ENCODE measurements around the gene CYTH4.
A peak's percentile ranks its signal among the peaks of the same experiment; 100 is the strongest.
"Not testable (repeated sequence)": the region's sequence is repeated elsewhere in the genome, so short reads cannot be mapped to it uniquely, and the experiment has no call there.

The CYTH4 gene

GRCh38 chr22:37282385-37282677 lies at the start of gene CYTH4:
Gene CYTH4, plus strand, starts transcription at chr22:37282508. Its CDS starts 62 bp downstream, at chr22:37282570.
- DNase-seq, result no peak

DNA sequence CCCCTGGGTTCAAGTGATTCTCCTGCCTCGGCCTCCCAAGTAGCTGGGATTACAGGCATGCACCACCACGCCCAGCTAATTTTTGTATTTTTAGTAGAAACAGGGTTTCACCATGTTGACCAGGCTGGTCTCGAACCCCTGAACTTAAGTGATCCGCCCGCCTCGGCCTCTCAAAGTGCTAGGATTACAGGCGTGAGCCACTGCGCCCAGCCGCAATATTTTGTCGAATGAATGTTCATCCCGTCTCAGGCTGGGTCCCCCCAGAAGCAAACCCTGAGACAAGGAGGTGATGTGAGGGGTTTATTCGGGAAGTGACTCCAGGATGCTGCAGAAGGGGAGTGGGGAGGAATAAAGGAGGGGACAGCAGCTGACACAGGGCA lies 48.9 kb upstream of the CYTH4 start:
- not testable (repeated sequence) for DNase-seq

GRCh38 chr22:37233751-37234631 lies 48.3 kb upstream of the CYTH4 start:
- DNase-seq, result peak; percentile 28

GRCh38 chr22:37234736-37235711 lies 47.3 kb upstream of the CYTH4 start:
- DNase-seq, result no peak

DNA sequence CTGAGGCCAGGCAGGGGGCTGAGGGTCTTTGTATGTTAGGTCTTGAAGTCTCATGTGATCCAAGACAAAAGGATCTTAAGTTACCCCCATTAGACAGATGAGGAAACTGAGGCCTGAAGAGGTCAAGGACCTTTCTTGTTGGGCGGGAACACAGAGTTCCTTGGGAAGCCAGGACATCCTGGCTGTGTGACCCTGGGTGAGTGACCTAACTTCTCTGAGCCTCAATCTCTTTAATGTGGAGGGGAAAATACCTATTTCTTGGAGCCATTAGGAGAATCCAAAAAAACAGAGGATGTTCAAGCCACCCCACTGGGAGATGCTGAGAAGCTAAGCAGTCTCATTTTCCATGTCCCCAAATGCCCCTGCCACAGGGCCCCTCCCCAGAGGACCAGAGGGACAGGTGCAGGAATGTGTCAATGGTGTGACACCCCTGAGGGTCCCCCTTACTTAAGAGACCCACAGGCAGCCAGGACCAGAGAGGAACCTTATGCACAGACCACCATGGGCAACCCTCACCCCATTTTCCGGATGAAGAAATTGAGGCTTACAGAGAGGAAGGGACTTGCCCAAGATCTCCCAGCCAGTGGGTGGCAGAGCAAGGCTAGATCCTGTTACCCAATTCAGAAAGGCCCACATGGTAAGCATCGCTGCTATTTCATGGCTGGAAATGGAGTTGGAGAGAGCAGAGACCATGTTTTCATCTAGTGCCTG lies 46.3 kb upstream of the CYTH4 start:
- no peak for DNase-seq

- no peak for DNase-seq
Measured at GRCh38 chr22:37237371-37238268, 44.7 kb upstream of the CYTH4 start.

DNA sequence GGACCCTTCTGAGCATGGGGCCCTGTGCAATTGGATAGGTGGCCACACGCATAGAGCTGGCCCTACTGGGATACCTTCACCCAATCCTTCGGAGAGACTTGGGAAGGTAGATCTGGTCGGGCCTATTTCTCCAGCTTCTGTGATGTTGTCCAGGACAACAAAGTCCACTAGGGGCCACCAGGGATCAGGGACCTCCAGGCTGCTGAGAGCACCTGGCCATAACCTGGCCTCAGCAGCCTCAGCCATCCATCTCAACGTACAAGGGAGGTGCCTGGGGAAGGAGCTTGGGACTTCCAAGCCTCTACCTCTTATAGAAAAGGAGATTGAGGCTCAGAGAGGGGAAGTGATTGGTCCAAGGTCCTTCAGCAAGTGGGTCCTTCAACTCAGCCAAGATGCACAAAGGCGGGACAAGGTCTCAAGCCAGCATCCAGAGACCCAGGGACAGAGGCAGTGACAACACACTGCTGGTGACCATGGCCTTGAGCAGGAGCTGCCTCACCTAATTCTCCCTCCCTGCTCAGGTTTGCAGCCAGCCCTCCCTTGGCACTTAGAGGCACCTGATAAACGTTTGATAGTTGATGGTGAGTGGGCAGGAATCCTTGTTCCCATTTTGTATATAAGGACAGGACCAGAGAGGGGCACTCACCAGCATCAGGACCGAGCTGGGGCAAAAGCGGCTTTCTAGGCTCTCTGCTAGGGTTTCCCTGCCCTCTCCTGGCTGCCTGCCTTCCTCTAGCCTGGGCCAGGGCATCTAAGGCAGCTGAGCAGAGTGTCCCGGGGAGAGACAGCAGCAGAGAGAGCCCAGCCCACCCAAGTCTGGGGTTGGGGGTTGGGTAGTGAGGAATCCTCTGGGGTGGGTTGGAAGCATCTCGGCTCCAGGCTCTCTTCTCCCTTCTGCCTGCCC lies 42.7 kb upstream of the CYTH4 start:
- DNase-seq, result no peak

GRCh38 chr22:37240240-37240940 lies 41.9 kb upstream of the CYTH4 start:
- DNase-seq, result no peak

DNA sequence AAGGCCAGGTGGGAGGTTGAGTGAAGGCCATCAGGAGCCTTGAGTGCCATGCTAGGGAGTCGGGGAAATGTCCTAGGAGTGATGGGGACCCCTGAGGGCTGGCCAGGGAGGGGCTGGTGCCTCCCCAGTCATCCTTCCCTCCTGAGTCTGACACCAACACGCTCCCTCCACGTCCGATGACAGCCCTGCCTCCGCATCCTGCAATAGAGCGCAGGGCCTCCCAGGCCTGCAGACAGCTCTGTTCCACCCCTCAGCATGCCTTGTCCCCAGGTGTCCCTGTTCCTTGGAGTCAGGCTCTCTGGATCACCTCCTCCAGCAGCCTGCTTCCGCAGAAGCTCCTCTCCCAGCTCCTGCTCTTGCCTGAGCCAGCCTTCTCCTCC lies 41.4 kb upstream of the CYTH4 start:
- DNase-seq, result no peak

- no peak for DNase-seq
Measured at GRCh38 chr22:37241351-37242142, 40.8 kb upstream of the CYTH4 start.

DNA sequence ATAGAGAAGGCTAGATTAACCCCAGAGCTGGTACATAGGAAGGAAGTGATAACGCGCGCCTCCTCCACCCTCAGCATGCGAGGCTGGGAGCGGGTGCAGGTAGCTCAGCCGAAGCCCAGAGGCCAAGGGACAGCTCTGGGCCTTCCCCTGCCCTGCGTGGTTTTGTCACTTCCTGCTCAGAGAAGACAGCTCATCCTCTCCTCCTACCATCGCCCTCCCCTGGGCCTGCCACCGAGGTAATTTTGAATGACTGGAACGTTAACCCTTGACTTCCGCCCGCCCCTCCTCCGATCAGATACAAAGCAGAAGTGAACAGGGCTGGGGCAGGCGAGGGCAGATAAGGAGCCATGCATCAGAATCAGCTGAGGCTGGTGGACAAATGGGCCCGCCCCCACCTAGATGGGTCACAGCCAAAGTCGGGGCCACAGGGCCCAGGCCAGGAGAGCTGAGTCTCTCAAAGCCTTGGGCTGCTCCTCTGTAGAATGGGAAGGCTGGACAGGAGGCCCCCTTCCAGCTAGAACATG lies 39.9 kb upstream of the CYTH4 start:
- no peak for DNase-seq

- no peak for DNase-seq
Measured at GRCh38 chr22:37243402-37244113, 38.8 kb upstream of the CYTH4 start.

DNA sequence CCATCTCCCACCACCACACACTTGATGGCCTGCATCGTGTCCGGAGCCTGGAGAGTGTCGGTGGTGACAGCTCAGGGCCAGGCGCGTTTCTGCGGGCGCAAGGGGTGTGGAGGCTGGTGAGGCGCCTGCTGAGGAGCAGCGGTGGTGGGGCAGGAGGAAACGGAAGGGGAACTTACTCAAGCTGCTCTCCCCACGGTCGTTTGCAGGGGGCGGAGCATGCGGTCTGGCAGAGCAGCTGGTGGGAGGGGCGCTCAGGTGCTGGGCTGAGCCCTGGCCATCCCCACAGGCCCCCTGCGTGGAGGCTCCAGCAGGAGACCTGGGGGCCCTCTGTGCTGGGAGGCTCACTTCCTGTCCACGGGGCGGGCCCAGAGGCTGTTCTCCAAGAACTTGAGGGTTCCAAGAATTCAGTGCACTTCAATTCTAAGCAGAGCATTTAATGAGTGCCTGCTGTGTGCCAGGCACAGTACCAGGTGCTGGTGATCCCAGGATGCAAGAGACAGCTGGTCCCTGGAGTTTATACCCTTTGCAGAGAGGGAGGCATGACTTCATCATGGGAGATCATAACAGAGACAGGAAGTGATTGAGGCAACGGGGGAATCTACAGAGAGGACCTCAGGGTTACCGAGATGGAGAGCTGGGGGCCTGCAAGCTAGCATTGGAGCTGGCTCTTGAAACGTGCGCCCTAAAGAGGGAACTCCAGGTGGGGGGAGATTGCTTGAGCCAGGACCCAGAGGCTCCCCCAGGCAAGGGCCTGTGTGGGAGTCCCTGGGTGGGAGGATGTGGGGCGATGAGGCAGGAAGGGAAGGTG lies 38.0 kb upstream of the CYTH4 start, which contains the start of gene RAC2:
Gene RAC2, minus strand, starts transcription at position 156 of the 808 bp plus-strand sequence. Its CDS starts 121 bp downstream, at position 35.
- DNase-seq, result peak; percentile 53

GRCh38 chr22:37244922-37245722 lies 37.2 kb upstream of the CYTH4 start:
- DNase-seq, result no peak

- peak; percentile 22 for DNase-seq
Measured at GRCh38 chr22:37245740-37246139, 36.6 kb upstream of the CYTH4 start.

DNA sequence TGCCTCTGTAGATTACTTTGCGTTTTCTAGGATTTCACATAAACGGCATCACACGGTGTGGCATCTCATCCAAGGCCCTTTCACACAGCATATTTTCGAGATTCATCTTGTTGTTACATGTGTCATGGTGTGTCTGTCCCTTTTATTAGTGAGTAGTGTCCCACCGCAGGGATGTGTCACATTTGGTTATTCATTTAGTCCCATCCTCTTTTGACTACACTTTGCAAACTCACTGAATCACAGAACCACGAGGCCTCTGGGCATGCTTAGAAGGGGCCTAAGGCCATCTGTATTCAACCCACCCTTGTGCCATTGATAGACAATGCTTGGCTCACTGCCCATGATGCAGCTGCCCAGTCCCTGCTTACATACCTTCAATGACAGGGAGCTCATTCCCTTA lies 34.1 kb upstream of the CYTH4 start:
- DNase-seq, result no peak

DNA sequence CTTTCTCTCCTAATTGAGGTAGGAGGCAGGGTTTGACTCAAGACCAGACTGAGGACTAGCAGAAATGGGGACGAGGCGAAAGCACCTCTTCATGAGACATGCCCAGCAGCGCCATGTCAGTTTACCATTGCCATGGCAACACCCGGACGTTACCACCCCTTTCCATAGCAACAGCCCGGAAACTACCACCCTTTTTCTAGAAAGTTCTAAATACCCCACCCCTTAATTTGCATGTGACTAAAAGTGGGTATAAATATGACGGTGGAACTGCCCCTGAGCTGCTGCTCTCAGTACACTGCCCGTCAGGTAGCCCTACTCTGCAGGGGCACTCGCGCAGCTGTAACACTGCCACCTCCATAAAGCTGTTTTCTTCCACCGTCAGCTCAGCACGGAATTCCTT lies 32.3 kb upstream of the CYTH4 start:
- no peak for DNase-seq

Data from NCI-H2171 treated with DMSO at 0.1 percent for 48 hours (cell line).